ENCODE data around the gene TAF1A. TPM values are rescaled to one million over a fixed set of nuclear protein-coding genes. Genes with fewer than 3 reads are reported as not detected.
A peak's percentile ranks its signal among the peaks of the same experiment; 100 is the strongest.

TAF1A gene
- total RNA-seq, 1 donor from 2014 or later: 17.9 TPM

DNA sequence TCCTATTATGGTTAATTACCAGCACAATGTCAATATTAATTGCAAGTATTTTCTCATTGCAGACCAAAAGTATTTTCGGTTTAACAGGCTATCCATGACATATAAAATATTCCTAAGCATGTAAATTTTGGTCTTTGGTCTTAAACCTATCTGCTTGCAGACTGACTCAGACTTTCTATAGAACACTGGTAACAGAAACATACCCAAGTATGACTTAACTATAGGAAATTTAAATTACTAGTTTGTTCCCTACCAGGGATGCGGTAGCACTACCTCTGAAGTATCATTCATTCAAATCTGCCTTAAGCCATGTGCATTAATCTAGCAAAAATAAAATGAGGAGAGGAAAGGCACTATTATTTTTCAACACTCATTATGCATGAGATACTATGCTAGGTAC is 2.9 kb downstream of the TAF1A start:
- Mint-ChIP-seq H3K4me3 (ENCODE audit: low read depth) (no peak overlapping the region), H3K9me3 (no peaks in the 10 kb centered on the region), H3K27ac (no peak overlapping the region), H3K36me3 (ENCODE audit: low read depth) (peaks cover 52% of the 10 kb centered on the region), H3K4me1 (ENCODE audit: low read depth) (peaks cover 30% of the 10 kb centered on the region), H3K27me3 (ENCODE audit: low read depth) (no peaks in the 10 kb centered on the region)
- DNase-seq (ENCODE audit: low spot score): no peak
- intact Hi-C loops (cut with micrococcal nuclease): loop anchor here (5.0 kb wide), 1 partner anchor 45 kb away; no protein-coding TSS in a partner anchor

- Mint-ChIP-seq H3K4me1 (ENCODE audit: low read depth) (peaks cover 18% of the 10 kb centered on the region), H3K36me3 (ENCODE audit: low read depth) (peaks cover 66% of the 10 kb centered on the region), H3K27ac (no peak overlapping the region), H3K9me3 (no peaks in the 10 kb centered on the region), H3K27me3 (ENCODE audit: low read depth) (no peaks in the 10 kb centered on the region), H3K4me3 (ENCODE audit: low read depth) (no peak overlapping the region)
- DNase-seq (ENCODE audit: low spot score): no peak
- intact Hi-C loops (cut with micrococcal nuclease): no loop called here
Observed at GRCh38 chr1:222583079-222583478, 6.7 kb downstream of the TAF1A start.

DNA sequence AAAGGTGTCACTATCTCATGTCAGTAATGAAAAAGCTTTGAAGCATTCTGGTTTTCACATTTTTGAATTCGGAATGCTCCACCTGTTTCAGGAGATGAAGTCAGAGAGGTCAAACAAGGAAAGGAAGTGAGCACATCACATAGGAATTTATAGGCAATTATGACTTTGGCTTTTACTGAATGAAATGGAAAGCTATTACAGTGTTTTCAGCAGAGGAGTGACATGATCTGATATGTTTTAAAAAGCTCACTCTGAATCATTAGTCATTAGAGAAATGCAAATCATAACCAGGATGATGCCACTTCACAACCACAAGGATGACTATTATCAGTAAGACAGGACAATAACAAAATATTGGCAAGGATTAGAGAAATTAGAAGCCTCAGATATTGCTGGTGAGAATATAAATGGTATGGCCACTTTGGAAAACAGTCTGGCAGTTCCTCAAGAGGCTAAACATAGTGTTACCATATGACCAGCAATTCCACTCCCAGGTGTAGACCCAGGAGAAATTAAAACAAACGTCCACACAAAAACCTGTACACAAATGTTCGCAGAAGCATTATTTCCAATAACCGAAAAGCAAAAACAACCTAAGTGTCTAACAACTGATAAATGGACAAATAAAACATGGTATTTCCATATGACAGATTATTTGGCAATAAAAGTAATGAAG is 7.5 kb downstream of the TAF1A start:
- no peaks in the 10 kb centered on the region for H3K9me3 Mint-ChIP-seq
- no peak for DNase-seq (ENCODE audit: low spot score)
- intact Hi-C loops (cut with micrococcal nuclease): no loop called here
- peak overlapping the region; percentile 17 for H3K27ac Mint-ChIP-seq
- H3K36me3 Mint-ChIP-seq (ENCODE audit: low read depth): peaks cover 66% of the 10 kb centered on the region
- no peak overlapping the region for H3K4me3 Mint-ChIP-seq (ENCODE audit: low read depth)
- no peaks in the 10 kb centered on the region for H3K27me3 Mint-ChIP-seq (ENCODE audit: low read depth)
- H3K4me1 Mint-ChIP-seq (ENCODE audit: low read depth): peaks cover 17% of the 10 kb centered on the region

- no peak for DNase-seq (ENCODE audit: low spot score)
- H3K27ac Mint-ChIP-seq: no peak overlapping the region
Observed at GRCh38 chr1:222579316-222579715, 10.4 kb downstream of the TAF1A start.

DNA sequence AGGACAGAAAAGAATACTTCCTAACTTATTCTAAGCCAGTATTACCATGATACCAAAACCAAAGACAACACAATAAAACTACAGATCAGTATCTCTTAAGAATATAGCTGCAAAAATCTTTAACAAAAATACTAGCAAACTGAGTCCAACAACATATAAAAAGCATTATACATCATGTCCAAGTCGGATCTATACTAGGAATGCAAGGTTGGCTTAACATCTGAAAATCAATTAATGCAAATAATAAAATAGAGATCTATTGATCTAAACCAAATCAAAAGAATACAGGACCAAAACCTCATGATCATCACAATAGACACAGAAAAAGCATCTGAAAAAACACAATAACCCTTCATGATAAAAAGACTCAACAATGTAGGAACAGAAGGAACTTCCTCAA is 18.9 kb downstream of the TAF1A start:
- no peak for DNase-seq (ENCODE audit: low spot score)
- Mint-ChIP-seq H3K27me3 (ENCODE audit: low read depth) (no peaks in the 10 kb centered on the region), H3K4me1 (ENCODE audit: low read depth) (peaks cover 4% of the 10 kb centered on the region), H3K36me3 (ENCODE audit: low read depth) (peaks cover 62% of the 10 kb centered on the region), H3K9me3 (peaks cover 7% of the 10 kb centered on the region), H3K4me3 (ENCODE audit: low read depth) (no peak overlapping the region), H3K27ac (no peak overlapping the region)
- intact Hi-C loops (cut with micrococcal nuclease): no loop called here

More at GRCh38 chr1:222579316-222579715, 10.4 kb downstream of the TAF1A start:
- H3K36me3 Mint-ChIP-seq (ENCODE audit: low read depth): peaks cover 71% of the 10 kb centered on the region
- H3K4me3 Mint-ChIP-seq (ENCODE audit: low read depth): no peak overlapping the region
- H3K27me3 Mint-ChIP-seq (ENCODE audit: low read depth): no peaks in the 10 kb centered on the region
- intact Hi-C loops (cut with micrococcal nuclease): no loop called here
- peaks cover 5% of the 10 kb centered on the region for H3K4me1 Mint-ChIP-seq (ENCODE audit: low read depth)
- H3K9me3 Mint-ChIP-seq: no peaks in the 10 kb centered on the region

GRCh38 chr1:222561656-222562055 is 28.1 kb downstream of the TAF1A start:
- intact Hi-C loops (cut with micrococcal nuclease): no loop called here
- peaks cover 36% of the 10 kb centered on the region for H3K36me3 Mint-ChIP-seq (ENCODE audit: low read depth)
- H3K4me1 Mint-ChIP-seq (ENCODE audit: low read depth): peaks cover 2% of the 10 kb centered on the region
- H3K4me3 Mint-ChIP-seq (ENCODE audit: low read depth): no peak overlapping the region
- no peak overlapping the region for H3K27ac Mint-ChIP-seq
- no peaks in the 10 kb centered on the region for H3K9me3 Mint-ChIP-seq
- no peaks in the 10 kb centered on the region for H3K27me3 Mint-ChIP-seq (ENCODE audit: low read depth)
- DNase-seq (ENCODE audit: low spot score): no peak

GRCh38 chr1:222557574-222557973 is 32.2 kb downstream of the TAF1A start:
- DNase-seq (ENCODE audit: low spot score): no peak
- Mint-ChIP-seq H3K4me1 (ENCODE audit: low read depth) (peaks cover 2% of the 10 kb centered on the region), H3K27ac (no peak overlapping the region), H3K36me3 (ENCODE audit: low read depth) (peaks cover 24% of the 10 kb centered on the region), H3K9me3 (no peaks in the 10 kb centered on the region), H3K4me3 (ENCODE audit: low read depth) (no peak overlapping the region), H3K27me3 (ENCODE audit: low read depth) (no peaks in the 10 kb centered on the region)
- intact Hi-C loops (cut with micrococcal nuclease): no loop called here

DNA sequence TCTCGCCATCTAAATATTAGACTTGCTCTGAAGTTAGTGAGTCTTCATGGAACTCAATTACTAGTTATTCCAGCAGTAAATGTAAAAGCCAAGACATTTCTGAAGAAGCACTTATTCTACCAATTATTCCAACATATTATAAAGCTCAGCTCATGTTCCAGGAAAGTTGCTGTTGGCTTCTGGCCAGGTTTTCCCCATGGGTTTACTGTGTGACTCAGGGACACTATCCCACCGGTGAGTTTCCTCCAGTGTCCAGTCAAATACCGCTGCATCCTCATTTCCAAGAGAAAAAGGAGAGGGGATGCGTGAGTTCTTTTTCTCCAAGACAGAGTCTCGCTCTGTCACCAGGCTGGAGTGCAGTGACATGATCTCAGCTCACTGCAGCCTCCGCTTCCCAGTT is 32.6 kb downstream of the TAF1A start:
- no peak overlapping the region for H3K4me3 Mint-ChIP-seq (ENCODE audit: low read depth)
- H3K36me3 Mint-ChIP-seq (ENCODE audit: low read depth): peaks cover 22% of the 10 kb centered on the region
- DNase-seq (ENCODE audit: low spot score): no peak
- no peak overlapping the region for H3K27ac Mint-ChIP-seq
- H3K9me3 Mint-ChIP-seq: no peaks in the 10 kb centered on the region
- H3K4me1 Mint-ChIP-seq (ENCODE audit: low read depth): peaks cover 2% of the 10 kb centered on the region
- intact Hi-C loops (cut with micrococcal nuclease): no loop called here
- H3K27me3 Mint-ChIP-seq (ENCODE audit: low read depth): no peaks in the 10 kb centered on the region

- Mint-ChIP-seq H3K36me3 (ENCODE audit: low read depth) (peaks cover 15% of the 10 kb centered on the region), H3K4me3 (ENCODE audit: low read depth) (no peak overlapping the region), H3K4me1 (ENCODE audit: low read depth) (no peaks in the 10 kb centered on the region), H3K27me3 (ENCODE audit: low read depth) (no peaks in the 10 kb centered on the region), H3K9me3 (no peaks in the 10 kb centered on the region), H3K27ac (no peak overlapping the region)
- intact Hi-C loops (cut with micrococcal nuclease): no loop called here
- no peak for DNase-seq (ENCODE audit: low spot score)
Observed at GRCh38 chr1:222555992-222556615, 33.6 kb downstream of the TAF1A start.

GRCh38 chr1:222554177-222554576 is 35.6 kb downstream of the TAF1A start:
- no peak overlapping the region for H3K27ac Mint-ChIP-seq
- intact Hi-C loops (cut with micrococcal nuclease): no loop called here
- H3K9me3 Mint-ChIP-seq: no peaks in the 10 kb centered on the region
- H3K4me3 Mint-ChIP-seq (ENCODE audit: low read depth): no peak overlapping the region
- peaks cover 6% of the 10 kb centered on the region for H3K36me3 Mint-ChIP-seq (ENCODE audit: low read depth)
- no peaks in the 10 kb centered on the region for H3K27me3 Mint-ChIP-seq (ENCODE audit: low read depth)
- no peaks in the 10 kb centered on the region for H3K4me1 Mint-ChIP-seq (ENCODE audit: low read depth)
- no peak for DNase-seq (ENCODE audit: low spot score)

DNA sequence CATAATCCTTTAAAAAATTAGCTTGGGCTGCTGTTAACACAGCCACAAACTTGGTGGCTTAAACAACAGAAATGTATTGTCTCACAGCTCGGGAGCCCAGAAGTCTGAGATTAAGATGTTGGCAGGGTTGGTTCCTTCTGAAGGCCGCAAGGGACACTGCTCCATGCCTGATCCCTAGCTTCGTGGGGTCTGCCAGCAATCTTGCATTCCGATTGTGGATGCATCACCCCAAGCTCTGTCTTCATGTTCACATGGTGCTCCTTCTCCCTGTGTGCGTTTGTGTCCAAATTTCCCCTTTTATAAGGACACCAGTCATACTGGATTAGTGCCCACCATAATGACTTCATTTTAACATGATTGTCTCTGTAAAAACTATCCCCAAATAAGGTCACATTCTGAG is 36.9 kb downstream of the TAF1A start:
- H3K27me3 Mint-ChIP-seq (ENCODE audit: low read depth): no peaks in the 10 kb centered on the region
- no peaks in the 10 kb centered on the region for H3K9me3 Mint-ChIP-seq
- H3K36me3 Mint-ChIP-seq (ENCODE audit: low read depth): peaks cover 3% of the 10 kb centered on the region
- intact Hi-C loops (cut with micrococcal nuclease): no loop called here
- DNase-seq (ENCODE audit: low spot score): no peak
- H3K27ac Mint-ChIP-seq: no peak overlapping the region
- no peaks in the 10 kb centered on the region for H3K4me1 Mint-ChIP-seq (ENCODE audit: low read depth)
- no peak overlapping the region for H3K4me3 Mint-ChIP-seq (ENCODE audit: low read depth)

GRCh38 chr1:222547944-222548671 is 41.6 kb downstream of the TAF1A start, which contains the start of gene HHIPL2:
Gene HHIPL2, minus strand, starts transcription at chr1:222548104. Its CDS starts 60 bp downstream, at chr1:222548044.
- H3K27me3 Mint-ChIP-seq (ENCODE audit: low read depth): peaks cover 13% of the 10 kb centered on the region
- intact Hi-C loops (cut with micrococcal nuclease): no loop called here
- no peaks in the 10 kb centered on the region for H3K9me3 Mint-ChIP-seq
- DNase-seq (ENCODE audit: low spot score): no peak
- no peaks in the 10 kb centered on the region for H3K4me1 Mint-ChIP-seq (ENCODE audit: low read depth)
- H3K27ac Mint-ChIP-seq: no peak within 1 kb of the TSS
- H3K36me3 Mint-ChIP-seq (ENCODE audit: low read depth): no peaks in the 10 kb centered on the region
- H3K4me3 Mint-ChIP-seq (ENCODE audit: low read depth): no peak within 1 kb of the TSS

GRCh38 chr1:222547260-222547614 is 42.5 kb downstream of the TAF1A start:
- no peak overlapping the region for H3K27ac Mint-ChIP-seq
- intact Hi-C loops (cut with micrococcal nuclease): no loop called here
- H3K36me3 Mint-ChIP-seq (ENCODE audit: low read depth): no peaks in the 10 kb centered on the region
- H3K4me3 Mint-ChIP-seq (ENCODE audit: low read depth): no peak overlapping the region
- no peaks in the 10 kb centered on the region for H3K9me3 Mint-ChIP-seq
- peaks cover 17% of the 10 kb centered on the region for H3K27me3 Mint-ChIP-seq (ENCODE audit: low read depth)
- no peaks in the 10 kb centered on the region for H3K4me1 Mint-ChIP-seq (ENCODE audit: low read depth)
- no peak for DNase-seq (ENCODE audit: low spot score)

All from activated T-helper 2 cell treated with anti-CD3 and anti-CD28 coated beads, Interferon-gamma antibody, Interleukin-2, Interleukin-4, amounts not matched to agents 10 μg/mL and 5 μg/mL and 100 μg/mL, durations not matched to agents 14 hours and 24 hours and 36 hours (primary cell).